OCI-LY7 (cell line): ENCODE results near the gene TSPAN13. TPM values are rescaled to one million over a fixed set of nuclear protein-coding genes. Genes with fewer than 3 reads are reported as not detected.

ENCODE experiments used
- BruUV-seq: library from RNA; stranded (reverse); fragments of 400-500 nt; replicated peaks from 2 replicates; lab custom pipeline; 2021; lab: Mats Ljungman, UMichigan
- CTCF ChIA-PET: fragments of 300-600 bp; sonication (Branson Sonifier 250); formaldehyde crosslinking; loops from one replicate; lab custom pipeline; 2022; ENCODE audit warnings: antibody characterized with exemption; ENCODE audit not compliant: unreplicated experiment; lab: Charles Lee
- POLR2A ChIA-PET: fragments of 300-600 bp; sonication (Branson Sonifier 250); formaldehyde crosslinking; loops from one replicate; lab custom pipeline; 2022; ENCODE audit warnings: antibody characterized with exemption; lab: Charles Lee
- DNase-seq: peaks from one replicate; pipeline ENCODE4 v3.0.0-alpha.2; 2015; ENCODE audit warnings: low spot score
- H2AFZ ChIP-seq: fragments of 200-600 bp; sonication (generic), shearing (Covaris generic); 2 replicates; pipeline ENCODE4 v1.6.1; 2014; ENCODE audit warnings: mild to moderate bottlenecking, antibody characterized with exemption, low read length, moderate library complexity
- H3K27ac ChIP-seq: fragments of 200-600 bp; sonication (generic); 2 replicates; pipeline ENCODE4 v1.5.1; 2014; ENCODE audit warnings: mixed run types, low read depth, mild to moderate bottlenecking, moderate library complexity, low read length, inconsistent platforms; ENCODE audit not compliant: poor library complexity, severe bottlenecking
- H3K36me3 ChIP-seq: fragments of 200-600 bp; sonication (generic); 2 replicates; pipeline ENCODE4 v1.6.1; 2014; ENCODE audit warnings: mild to moderate bottlenecking, antibody characterized with exemption, low read length, moderate library complexity, mixed read lengths; ENCODE audit not compliant: insufficient read depth
- H3K4me1 ChIP-seq: fragments of 200-600 bp; sonication (generic); 2 replicates; pipeline ENCODE4 v1.5.1; 2014; ENCODE audit warnings: mild to moderate bottlenecking, low read length; ENCODE audit not compliant: insufficient read depth, poor library complexity, severe bottlenecking
- H3K4me2 ChIP-seq: fragments of 200-600 bp; sonication (generic); 2 replicates; pipeline ENCODE4 v1.6.1; 2014; ENCODE audit warnings: mild to moderate bottlenecking, low read length
- H3K4me3 ChIP-seq: fragments of 200-600 bp; sonication (generic); 2 replicates; pipeline ENCODE4 v1.5.1; 2014; ENCODE audit warnings: mild to moderate bottlenecking, low read depth, low read length; ENCODE audit not compliant: poor library complexity, severe bottlenecking
- H3K79me2 ChIP-seq: fragments of 200-600 bp; sonication (generic); 2 replicates; pipeline ENCODE4 v1.6.1; 2016; ENCODE audit warnings: low read depth, mild to moderate bottlenecking, low read length, moderate library complexity, mixed read lengths; ENCODE audit not compliant: insufficient read depth
- H3K9me2 ChIP-seq: fragments of 200-600 bp; sonication (generic); 2 replicates; pipeline ENCODE4 v1.6.1; 2016; ENCODE audit warnings: mild to moderate bottlenecking, low read length, mixed read lengths; ENCODE audit not compliant: insufficient read depth
- H3K9me3 ChIP-seq: fragments of 200-600 bp; sonication (generic); 2 replicates; pipeline ENCODE4 v1.6.1; 2014; ENCODE audit warnings: mild to moderate bottlenecking, mixed run types, low read length, mixed read lengths
- H4K20me1 ChIP-seq: fragments of 200-600 bp; sonication (generic); 2 replicates; pipeline ENCODE4 v1.6.1; 2014; ENCODE audit warnings: mild to moderate bottlenecking, antibody characterized with exemption, low read length, moderate library complexity, mixed read lengths; ENCODE audit not compliant: insufficient read depth
- EZH2phosphoT487 ChIP-seq: fragments of 200-600 bp; sonication (generic); IDR thresholded peaks from 2 replicates; pipeline ENCODE4 v1.6.1; 2018; ENCODE audit warnings: low read depth, borderline replicate concordance, mild to moderate bottlenecking, mixed run types, antibody characterized with exemption, low read length, moderate library complexity, mixed read lengths
- intact Hi-C: fragments of 100-400 bp; cut with micrococcal nuclease; formaldehyde crosslinking; loops from one replicate; pipeline ENCODE4 v1.10.0; 2022; ENCODE audit not compliant: unreplicated experiment
- total RNA-seq, 2 experiments: library from RNA; depleted of rRNA in 1 of 2; stranded (reverse); fragments of >200 nt in 1 of 2; shearing (Covaris generic) in 1 of 2; gene quantifications; 2 replicates each; pipeline ENCODE4 v1.2.3, GENCODE V29; 2014 to 2022
- TF ChIP-seq, protein P1 (sequence below): fragments of 200-600 bp; sonication (generic); conservative IDR thresholded peaks from 2 replicates; pipeline ENCODE4 v1.5.1; 2014; ENCODE audit warnings: mild to moderate bottlenecking, antibody characterized with exemption, low read length, moderate library complexity, mixed read lengths

The TSPAN13 gene
- total RNA-seq, 2 experiments from 2014 or later = 5.0 to 12.2 TPM

GRCh38 chr7:16754856-16755317 lies 1.3 kb downstream of the TSPAN13 start:
- Histone ChIP-seq H3K4me3 (peak overlapping the region; percentile 93), H2AFZ (peak overlapping the region; percentile 73; the same call in 1 of the 2 replicates), H3K9me2 (no peaks in the 10 kb centered on the region), H3K79me2 (0 out of 2 replicates have a peak, but pooled peaks cover 4% of the 10 kb centered on the region), H3K36me3 (no peaks in the 10 kb centered on the region), H3K27ac (no peak overlapping the region), H4K20me1 (no peaks in the 10 kb centered on the region), H3K4me2 (peak overlapping the region; percentile 82), H3K9me3 (0 out of 2 replicates have a peak, but pooled peaks cover 8% of the 10 kb centered on the region), H3K4me1 (peaks cover 31% of the 10 kb centered on the region)
- ChIA-PET CTCF (no interaction called here), POLR2A (interaction anchor here (0.6 to 1.4 kb wide), 4 partner anchors 15 to 425 kb away, joined by 3 to 6 read pairs (median 4); no protein-coding TSS in a partner anchor)
- BruUV-seq = no TSS peak
- no peak for TF ChIP-seq EZH2phosphoT487
- TF ChIP-seq, protein P1, sequence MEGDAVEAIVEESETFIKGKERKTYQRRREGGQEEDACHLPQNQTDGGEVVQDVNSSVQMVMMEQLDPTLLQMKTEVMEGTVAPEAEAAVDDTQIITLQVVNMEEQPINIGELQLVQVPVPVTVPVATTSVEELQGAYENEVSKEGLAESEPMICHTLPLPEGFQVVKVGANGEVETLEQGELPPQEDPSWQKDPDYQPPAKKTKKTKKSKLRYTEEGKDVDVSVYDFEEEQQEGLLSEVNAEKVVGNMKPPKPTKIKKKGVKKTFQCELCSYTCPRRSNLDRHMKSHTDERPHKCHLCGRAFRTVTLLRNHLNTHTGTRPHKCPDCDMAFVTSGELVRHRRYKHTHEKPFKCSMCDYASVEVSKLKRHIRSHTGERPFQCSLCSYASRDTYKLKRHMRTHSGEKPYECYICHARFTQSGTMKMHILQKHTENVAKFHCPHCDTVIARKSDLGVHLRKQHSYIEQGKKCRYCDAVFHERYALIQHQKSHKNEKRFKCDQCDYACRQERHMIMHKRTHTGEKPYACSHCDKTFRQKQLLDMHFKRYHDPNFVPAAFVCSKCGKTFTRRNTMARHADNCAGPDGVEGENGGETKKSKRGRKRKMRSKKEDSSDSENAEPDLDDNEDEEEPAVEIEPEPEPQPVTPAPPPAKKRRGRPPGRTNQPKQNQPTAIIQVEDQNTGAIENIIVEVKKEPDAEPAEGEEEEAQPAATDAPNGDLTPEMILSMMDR = no peak
- DNase-seq = no peak
- intact Hi-C loops = loop anchor here (5.0 kb wide), 1 partner anchor 108 kb away; the partner anchor contains the start of genes ANKMY2 and BZW2

- intact Hi-C loops = no loop called here
- TSS peak; percentile 80 for BruUV-seq
- H3K36me3 ChIP-seq = no peaks in the 10 kb centered on the region
- ChIA-PET POLR2A (interaction anchor here (0.6 to 0.7 kb wide), 2 partner anchors 175 to 426 kb away, joined by 3 read pairs; no protein-coding TSS in a partner anchor), CTCF (no interaction called here)
- H3K9me3 ChIP-seq = 0 out of 2 replicates have a peak, but pooled peaks cover 8% of the 10 kb centered on the region
- H3K4me2 ChIP-seq = peak overlapping the region; percentile 82
- H2AFZ ChIP-seq = no peak overlapping the region; the same call in 1 of the 2 replicates
- no peak overlapping the region for H3K27ac ChIP-seq
- H3K4me3 ChIP-seq = peak overlapping the region; percentile 93
- TF ChIP-seq, protein P1 = no peak
- TF ChIP-seq EZH2phosphoT487 = no peak
- DNase-seq = no peak
- H3K4me1 ChIP-seq = peaks cover 31% of the 10 kb centered on the region
- H4K20me1 ChIP-seq = no peaks in the 10 kb centered on the region
- H3K79me2 ChIP-seq = 0 out of 2 replicates have a peak, but pooled peaks cover 4% of the 10 kb centered on the region
- no peaks in the 10 kb centered on the region for H3K9me2 ChIP-seq
These were observed 1.8 kb downstream of the TSPAN13 start for GRCh38 chr7:16755397-16755796.

DNA sequence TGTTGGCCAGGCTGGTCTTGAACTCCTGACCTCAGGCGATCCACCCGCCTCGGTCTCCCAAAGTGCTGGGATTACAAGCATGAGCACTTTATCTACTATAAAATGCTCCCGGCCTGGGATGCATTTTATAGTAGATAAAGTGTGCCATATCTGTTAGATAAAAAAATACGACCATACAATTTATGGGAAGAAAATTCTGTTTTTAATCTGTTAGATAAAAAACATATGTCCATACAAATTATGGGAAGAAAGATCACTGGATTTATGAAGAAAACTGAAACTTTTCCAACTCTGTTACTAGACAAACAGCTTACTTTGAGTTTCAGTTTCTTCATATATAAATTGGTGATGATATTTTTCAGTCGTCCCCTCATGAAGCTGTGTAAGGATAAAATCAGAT lies 4.5 kb downstream of the TSPAN13 start:
- Histone ChIP-seq H3K4me2 (peak overlapping the region; percentile 47), H3K4me3 (no peak overlapping the region), H3K36me3 (no peaks in the 10 kb centered on the region), H3K79me2 (0 out of 2 replicates have a peak, but pooled peaks cover 4% of the 10 kb centered on the region), H2AFZ (no peak overlapping the region), H3K9me3 (0 out of 2 replicates have a peak, but pooled peaks cover 8% of the 10 kb centered on the region), H3K27ac (no peak overlapping the region), H3K4me1 (peaks cover 31% of the 10 kb centered on the region), H4K20me1 (no peaks in the 10 kb centered on the region), H3K9me2 (no peaks in the 10 kb centered on the region)
- no peak for TF ChIP-seq EZH2phosphoT487
- ChIA-PET POLR2A (interaction anchor here (0.5 to 1.1 kb wide), 5 partner anchors 21 to 110 kb away, joined by 3 to 4 read pairs (median 3); no protein-coding TSS in a partner anchor), CTCF (no interaction called here)
- BruUV-seq = no TSS peak
- intact Hi-C loops = no loop called here
- DNase-seq = no peak
